Ovary (tissue), 9 donors: Measurements from ENCODE around the gene DEPDC5. TPM values are rescaled to one million over a fixed set of nuclear protein-coding genes. Genes with fewer than 3 reads are reported as not detected.

Source experiments
- DNase-seq, 5 donors: peaks; one replicate each; pipeline ENCODE4 v3.0.0-alpha.2; 2019 to 2020
- H3K27ac ChIP-seq, 2 donors: fragments of 200-600 bp; one replicate each; pipeline versions ENCODE4 v1.5.1 to v1.8.0; 2019 to 2022
- H3K27me3 ChIP-seq: fragments of 200-600 bp; one replicate; pipeline ENCODE4 v1.8.0; 2022
- H3K36me3 ChIP-seq: fragments of 200-600 bp; sonication (generic); one replicate; pipeline ENCODE4 v1.5.1; 2019
- H3K4me1 ChIP-seq: one replicate; pipeline ENCODE4 v1.8.1; 2013; ENCODE audit warnings: mild to moderate bottlenecking, moderate library complexity; ENCODE audit not compliant: insufficient read depth
- H3K4me3 ChIP-seq: fragments of 200-600 bp; sonication (generic); one replicate; pipeline ENCODE4 v1.5.1; 2017
- H3K9me3 ChIP-seq, 2 donors: fragments of 200-600 bp in 1 of 2; sonication (generic) in 1 of 2; one replicate each; pipeline versions ENCODE4 v1.5.1 to v1.8.1; 2013 to 2019; ENCODE audit warnings: mild to moderate bottlenecking in 1 of 2, moderate library complexity in 1 of 2
- CTCF ChIP-seq, 3 donors: fragments of 450-650 bp in 2 of 3; fragments of 200-600 bp in 1 of 3; IDR thresholded peaks; one replicate each; pipeline versions ENCODE4 v1.5.1 to v1.8.0; 2016 to 2022; ENCODE audit warnings: antibody characterized with exemption in 3 of 3, mild to moderate bottlenecking in 1 of 3
- EP300 ChIP-seq: sonication (generic); formaldehyde crosslinking; IDR thresholded peaks from one replicate; pipeline ENCODE4 v1.6.1; 2017; ENCODE audit warnings: antibody characterized with exemption
- POLR2A ChIP-seq: fragments of 450-650 bp; IDR thresholded peaks from one replicate; pipeline ENCODE4 v1.6.1; 2017; ENCODE audit warnings: antibody characterized with exemption, mild to moderate bottlenecking, moderate library complexity
- WGBS, 3 donors: extraction: QIAGEN DNeasy Blood & Tissue Kit in 1 of 3; methylation state at CpG; one replicate each; pipeline versions ENCODE4 v1.1.5 to v1.1.7; 2013 to 2017; 5-methylcytosine and 5-hydroxymethylcytosine counted together
- intact Hi-C, 4 donors: fragments of 100-400 bp; cut with DNase I; formaldehyde crosslinking; loops; one replicate each; pipeline versions ENCODE4 v1.11.0 to v1.15.1; 2022 to 2023
- polyA plus RNA-seq, 2 donors: library from polyadenylated mRNA; stranded (reverse); fragments of 200-250 nt in 1 of 2; fragments of 350-450 nt in 1 of 2; fragmentation: Illumina TruSeq in 1 of 2; extraction: RNeasy Lipid Tissue Mini Kit (QIAGEN cat#74804) in 1 of 2; gene quantifications; one replicate each; pipeline ENCODE4 v1.2.3, GENCODE V29; 2013 to 2014
- total RNA-seq, 7 donors: library from RNA; depleted of rRNA in 2 of 7; stranded (reverse); fragments of >200 nt in 2 of 7; fragmentation: NEBNext Ultra II Directional in 3 of 7; extraction: Animal tissue kit (Norgen Biotek cat#: 25700) in 3 of 7; gene quantifications; one replicate each; pipeline versions ENCODE4 v1.1.0 to v1.2.4, GENCODE V29; 2016 to 2023
- donor health status: DM: no; HTN: no; CAD: no; lungs with moderate emphysema.
- donor health status: DM: no; HTN: no; CAD: no.
- donor health status: Bipolar disorder and iron deficiency.
- donor health status: DM: yes; HTN: yes; CAD: no.
- donor health status: DM: no; HTN: no; CAD: no.
- donor health status: DM: yes; HTN: yes; CAD: no.

Gene DEPDC5
- total and polyA plus RNA-seq, 9 donors, result 12.1 to 73.3 (median 32.8) TPM

GRCh38 chr22:31825513-31825912 is 71.7 kb downstream of the DEPDC5 start:
- WGBS, 3 donors, result 95 to 96% (median 96%) methylated on average over 2 of the region's 2 CpGs

GRCh38 chr22:31826443-31826842 is 72.6 kb downstream of the DEPDC5 start:
- Histone ChIP-seq H3K4me3 (no peak overlapping the region), H3K27ac (no peak overlapping the region), H3K27me3 (no peaks in the 10 kb centered on the region), H3K36me3 (no peaks in the 10 kb centered on the region), H3K9me3 (no peaks in the 10 kb centered on the region), H3K4me1 (peaks cover 5% of the 10 kb centered on the region)
- WGBS, 3 donors, result 69 to 79% (median 77%) methylated on average over 6 of the region's 6 CpGs
- intact Hi-C loops, result no loop called here
- no peak for DNase-seq
- no peak for TF ChIP-seq POLR2A
- no peak for TF ChIP-seq CTCF (IDR thresholded peaks at IDR 0.05)
- no peak for TF ChIP-seq EP300

More at GRCh38 chr22:31825513-31825912, 71.7 kb downstream of the DEPDC5 start:
- no peaks in the 10 kb centered on the region for H3K9me3 ChIP-seq
- no peak for TF ChIP-seq POLR2A
- TF ChIP-seq EP300, result no peak
- no peak for TF ChIP-seq CTCF (IDR thresholded peaks at IDR 0.05)
- intact Hi-C loops, result no loop called here
- no peak overlapping the region for H3K4me3 ChIP-seq
- H3K4me1 ChIP-seq, result peaks cover 5% of the 10 kb centered on the region
- no peak overlapping the region for H3K27ac ChIP-seq
- no peaks in the 10 kb centered on the region for H3K27me3 ChIP-seq
- H3K36me3 ChIP-seq, result no peaks in the 10 kb centered on the region
- no peak for DNase-seq

DNA sequence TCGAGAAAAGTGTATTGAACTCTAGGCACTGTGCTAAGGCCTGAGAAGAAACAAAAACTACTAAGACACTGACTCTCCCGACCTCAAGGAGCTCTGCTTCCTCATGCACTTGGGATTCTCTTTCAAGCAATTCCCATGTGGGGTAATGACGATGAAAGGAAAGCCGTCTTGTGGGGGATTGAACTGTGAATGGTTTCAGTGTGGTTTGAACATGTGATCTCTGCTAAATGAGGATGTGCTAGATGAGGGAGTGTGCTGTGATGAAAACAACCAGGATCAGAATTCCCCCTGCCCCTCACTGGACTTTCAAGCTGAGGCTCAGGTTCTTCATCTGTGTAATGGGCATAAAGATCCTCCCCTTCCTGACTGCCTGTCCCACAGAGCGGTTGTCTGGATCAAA is 74.9 kb downstream of the DEPDC5 start:
- Histone ChIP-seq H3K27ac (no peak overlapping the region), H3K36me3 (no peaks in the 10 kb centered on the region), H3K4me1 (peaks cover 5% of the 10 kb centered on the region), H3K4me3 (no peak overlapping the region), H3K9me3 (no peaks in the 10 kb centered on the region), H3K27me3 (no peaks in the 10 kb centered on the region)
- WGBS, 3 donors, result 90 to 93% (median 92%) methylated on average over 5 of the region's 5 CpGs
- no peak for DNase-seq
- TF ChIP-seq EP300 (no peak), CTCF (IDR thresholded peaks at IDR 0.05) (no peak), POLR2A (no peak)
- intact Hi-C loops, result no loop called here

GRCh38 chr22:31829505-31829904 is 75.7 kb downstream of the DEPDC5 start:
- 3 to 10% (median 10%) methylated on average over 1 of the region's 1 CpG for WGBS, 3 donors
- H3K4me3 ChIP-seq, result no peak overlapping the region
- peak in 4 of 5 donors; percentile 23 to 57 (median 40) for DNase-seq
- intact Hi-C loops, result no loop called here
- TF ChIP-seq CTCF (IDR thresholded peaks at IDR 0.05), result no peak
- H3K36me3 ChIP-seq, result no peaks in the 10 kb centered on the region
- H3K9me3 ChIP-seq, result no peaks in the 10 kb centered on the region
- H3K27me3 ChIP-seq, result no peaks in the 10 kb centered on the region
- peaks cover 5% of the 10 kb centered on the region for H3K4me1 ChIP-seq
- no peak overlapping the region for H3K27ac ChIP-seq

- H3K9me3 ChIP-seq, result no peaks in the 10 kb centered on the region
- H3K36me3 ChIP-seq, result no peaks in the 10 kb centered on the region
- no peak overlapping the region for H3K27ac ChIP-seq
- intact Hi-C loops, result no loop called here
- peaks cover 5% of the 10 kb centered on the region for H3K4me1 ChIP-seq
- no peak for DNase-seq
- TF ChIP-seq POLR2A, result no peak
- TF ChIP-seq CTCF (IDR thresholded peaks at IDR 0.05), result no peak
- TF ChIP-seq EP300, result no peak
- WGBS, 3 donors, result 18 to 35% (median 20%) methylated on average over 1 of the region's 1 CpG
- H3K27me3 ChIP-seq, result no peaks in the 10 kb centered on the region
- no peak overlapping the region for H3K4me3 ChIP-seq
These were observed 76.9 kb downstream of the DEPDC5 start for GRCh38 chr22:31830721-31831070.
